Nephron (organoid): ENCODE results near the gene ANKHD1.

Experiments used
- H3K27ac Mint-ChIP-seq, 3 experiments: 2 replicates each; pipeline ENCODE4 v1.8.0; 2020; ENCODE audit warnings: mixed read lengths in 3 of 3, mild to moderate bottlenecking in 2 of 3, moderate library complexity in 1 of 3
- H3K27me3 Mint-ChIP-seq: 2 replicates; pipeline ENCODE4 v1.8.0; 2021; ENCODE audit warnings: low read depth, mild to moderate bottlenecking, moderate library complexity, mixed read lengths
- H3K36me3 Mint-ChIP-seq: 2 replicates; pipeline ENCODE4 v1.8.0; 2020; ENCODE audit warnings: low read depth, mixed read lengths
- H3K4me1 Mint-ChIP-seq: 2 replicates; pipeline ENCODE4 v1.8.0; 2020; ENCODE audit warnings: mixed read lengths
- H3K4me3 Mint-ChIP-seq, 3 experiments: 2 replicates each; pipeline ENCODE4 v1.8.0; 2020; ENCODE audit warnings: mild to moderate bottlenecking in 3 of 3, mixed read lengths in 3 of 3, moderate library complexity in 2 of 3
- H3K9me3 Mint-ChIP-seq: 2 replicates; pipeline ENCODE4 v1.8.0; 2020; ENCODE audit warnings: mixed read lengths
- CTCF ChIP-seq, 3 experiments: fragments of 200-600 bp; sonication (generic); IDR thresholded peaks; one replicate each; pipeline ENCODE4 v1.5.0; 2021; ENCODE audit warnings: antibody characterized with exemption in 3 of 3; ENCODE audit not compliant: unreplicated experiment in 3 of 3

The ANKHD1 gene

GRCh38 chr5:140554454-140554853 lies 152.8 kb downstream of the ANKHD1 start:
- Mint-ChIP-seq H3K27me3 (no peaks in the 10 kb centered on the region), H3K27ac (no peak overlapping the region), H3K9me3 (no peaks in the 10 kb centered on the region), H3K36me3 (peaks cover 35% of the 10 kb centered on the region), H3K4me3 (peak overlapping the region in 1 of 3 experiments; percentile 0), H3K4me1 (peaks cover 50% of the 10 kb centered on the region)
- TF ChIP-seq CTCF (IDR thresholded peaks at IDR 0.05; ENCODE audit: unreplicated experiment in 3 of 3): no peak

- Mint-ChIP-seq H3K9me3 (no peaks in the 10 kb centered on the region), H3K4me1 (peaks cover 42% of the 10 kb centered on the region), H3K27me3 (no peaks in the 10 kb centered on the region), H3K27ac (peak overlapping the region in 2 of 3 experiments; percentile 89 to 91), H3K4me3 (peak overlapping the region; percentile 93 to 95 (median 95)), H3K36me3 (peaks cover 28% of the 10 kb centered on the region)
- TF ChIP-seq CTCF (IDR thresholded peaks at IDR 0.05; ENCODE audit: unreplicated experiment in 3 of 3): no peak
These were observed 154.2 kb downstream of the ANKHD1 start for GRCh38 chr5:140555747-140556312.

GRCh38 chr5:140556438-140556837 lies 154.8 kb downstream of the ANKHD1 start:
- peaks cover 26% of the 10 kb centered on the region for H3K36me3 Mint-ChIP-seq
- peak overlapping the region; percentile 89 to 91 (median 91) for H3K27ac Mint-ChIP-seq
- peaks cover 47% of the 10 kb centered on the region for H3K4me1 Mint-ChIP-seq
- H3K9me3 Mint-ChIP-seq: no peaks in the 10 kb centered on the region
- H3K27me3 Mint-ChIP-seq: peaks cover 4% of the 10 kb centered on the region
- peak overlapping the region; percentile 93 to 95 (median 95) for H3K4me3 Mint-ChIP-seq
- no peak for TF ChIP-seq CTCF (IDR thresholded peaks at IDR 0.05; ENCODE audit: unreplicated experiment in 3 of 3)

GRCh38 chr5:140557136-140557805 lies 155.6 kb downstream of the ANKHD1 start, which contains the start of gene SRA1:
SRA1 (minus strand) TSS chr5:140557473; CDS start chr5:140557452, 21 bp downstream.
- Mint-ChIP-seq H3K27me3 (peaks cover 4% of the 10 kb centered on the region), H3K9me3 (no peaks in the 10 kb centered on the region), H3K36me3 (peaks cover 23% of the 10 kb centered on the region), H3K4me3 (peak within 1 kb of the TSS; percentile 93 to 95 (median 95)), H3K4me1 (peaks cover 47% of the 10 kb centered on the region), H3K27ac (peak within 1 kb of the TSS; percentile 89 to 91 (median 91))
- TF ChIP-seq CTCF (IDR thresholded peaks at IDR 0.05; ENCODE audit: unreplicated experiment in 3 of 3): no peak

- peaks cover 50% of the 10 kb centered on the region for H3K4me1 Mint-ChIP-seq
- H3K4me3 Mint-ChIP-seq: peak overlapping the region; percentile 93 to 95 (median 95)
- H3K36me3 Mint-ChIP-seq: peaks cover 21% of the 10 kb centered on the region
- peaks cover 4% of the 10 kb centered on the region for H3K27me3 Mint-ChIP-seq
- peak overlapping the region; percentile 89 to 91 (median 91) for H3K27ac Mint-ChIP-seq
- H3K9me3 Mint-ChIP-seq: no peaks in the 10 kb centered on the region
- TF ChIP-seq CTCF (IDR thresholded peaks at IDR 0.05; ENCODE audit: unreplicated experiment in 3 of 3): no peak
These were observed 156.3 kb downstream of the ANKHD1 start for GRCh38 chr5:140557965-140558364.
